GM18870 (cell line): ENCODE measurements around the gene GLDN.
"Not testable (repeated sequence)": the region's sequence is repeated elsewhere in the genome, so short reads cannot be mapped to it uniquely, and the experiment has no call there.

Source experiments
- ATAC-seq: cut with Tn5 transposase; IDR thresholded peaks from one replicate; pipeline ENCODE4 v1.9.1; 2021; ENCODE audit warnings: moderate library complexity; ENCODE audit not compliant: unreplicated experiment

GLDN gene

GRCh38 chr15:51386960-51387698, 45.7 kb downstream of the GLDN start:
- ATAC-seq, result no peak

DNA sequence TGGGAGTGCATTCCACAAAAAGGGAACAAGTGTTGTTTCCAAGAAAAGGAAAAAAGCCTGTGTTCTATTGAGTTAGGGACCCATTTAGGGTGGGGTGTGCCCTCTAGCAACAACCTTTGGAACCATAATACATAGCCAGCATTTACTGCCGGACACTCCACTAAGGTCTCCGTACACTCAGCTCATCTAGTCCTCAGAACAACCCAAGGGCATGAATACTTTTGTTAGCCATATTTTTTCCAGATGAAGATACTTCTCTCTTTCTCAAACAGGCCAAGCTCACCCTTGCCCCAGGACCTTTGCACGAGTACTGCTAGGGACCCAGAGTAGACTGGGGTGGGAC, 46.2 kb downstream of the GLDN start:
- ATAC-seq, result no peak

DNA sequence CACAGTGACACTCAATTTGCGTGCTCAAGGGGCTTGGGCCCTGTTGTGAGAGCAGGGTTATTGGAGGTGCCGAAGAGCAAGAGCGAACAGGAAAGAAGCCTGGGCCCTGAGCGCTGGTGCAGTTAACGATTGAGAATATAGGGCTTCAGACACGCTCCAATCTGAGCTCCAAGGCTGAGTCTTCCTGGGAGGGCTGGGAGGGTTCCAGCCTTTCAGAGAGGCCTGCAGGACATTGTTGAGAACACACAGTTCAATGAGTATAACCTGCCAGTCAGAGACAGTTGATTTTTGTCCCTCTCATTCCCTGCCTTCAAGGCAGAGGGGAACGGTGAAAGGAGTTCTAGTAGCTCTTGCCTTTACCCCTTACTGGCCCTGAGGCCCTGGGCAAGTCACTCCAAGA, 47.3 kb downstream of the GLDN start:
- ATAC-seq, result no peak

DNA sequence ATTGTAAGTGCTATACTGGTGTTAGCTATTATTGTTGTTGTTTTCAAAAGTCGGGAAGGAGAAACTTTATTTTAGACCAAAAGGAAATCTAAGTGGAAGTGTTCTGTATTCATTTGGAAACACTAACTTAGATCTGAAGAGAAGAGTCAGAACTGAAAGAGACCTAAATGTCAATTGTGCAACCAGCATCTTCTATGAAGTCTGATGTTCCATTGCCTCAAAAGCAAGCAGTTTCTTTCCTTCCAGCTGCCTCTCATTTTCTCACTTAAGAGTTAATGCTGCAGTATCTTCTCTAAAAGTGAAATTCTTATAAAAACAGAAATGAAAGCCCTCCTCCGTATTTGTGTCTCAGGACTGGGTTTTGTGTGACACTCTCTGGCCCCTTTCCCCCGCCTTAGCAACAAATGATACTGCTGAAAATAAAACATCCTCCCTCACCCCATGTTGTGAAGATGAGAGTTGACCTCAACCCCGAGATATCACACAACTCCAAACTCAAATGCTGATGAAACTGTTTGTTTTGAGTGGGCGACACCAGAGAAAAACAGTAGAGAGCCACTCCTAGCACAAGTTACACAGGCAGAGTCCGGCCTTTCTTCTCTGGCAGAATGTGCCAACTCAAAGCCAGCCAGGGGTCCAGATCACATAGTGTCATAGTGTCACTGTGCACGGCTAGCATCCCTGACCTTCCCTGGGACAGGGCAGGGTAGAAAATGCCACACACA, 48.9 kb downstream of the GLDN start:
- no peak for ATAC-seq

DNA sequence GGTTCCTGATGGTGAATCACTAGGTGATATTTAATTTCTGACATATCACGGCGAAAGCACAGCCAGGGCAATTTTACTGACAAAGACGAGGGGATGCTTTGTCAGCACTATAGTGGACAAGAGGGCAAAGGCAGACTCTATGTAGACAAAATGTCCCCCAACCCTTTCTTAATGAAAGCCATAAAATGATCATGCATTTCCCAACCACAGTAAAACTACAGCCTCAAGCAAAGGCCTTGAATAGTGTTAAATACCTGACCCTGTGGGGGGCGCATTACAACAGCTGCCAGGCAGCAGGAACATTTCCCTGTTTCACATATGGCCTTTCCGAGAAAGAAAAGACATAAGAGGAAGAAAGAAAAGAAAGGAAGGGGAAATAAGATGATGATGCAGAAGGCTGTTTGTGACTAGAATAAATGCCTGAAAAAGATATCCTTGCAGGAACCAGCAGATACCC, 49.5 kb downstream of the GLDN start:
- ATAC-seq, result no peak

GRCh38 chr15:51396921-51397320, 55.5 kb downstream of the GLDN start:
- no peak for ATAC-seq

DNA sequence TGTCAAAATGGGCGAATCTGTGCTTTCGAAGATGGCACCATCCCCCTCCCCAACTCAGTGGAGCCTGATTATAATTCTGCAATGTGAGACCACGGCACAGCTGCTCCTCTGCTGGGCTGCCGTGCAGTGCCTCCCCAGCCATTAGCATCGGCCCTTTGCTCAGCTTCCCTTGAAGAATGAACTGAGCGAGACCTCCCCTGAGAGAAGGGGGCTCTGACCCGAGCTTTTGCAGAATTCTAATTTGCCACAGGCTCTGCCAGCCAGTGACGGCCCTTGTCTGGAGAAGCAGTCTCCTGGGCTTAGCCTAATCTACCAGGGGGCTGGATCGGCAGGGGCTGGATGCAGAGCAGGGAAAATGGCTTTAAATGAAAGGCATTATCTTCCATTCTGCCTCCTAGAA, 57.2 kb downstream of the GLDN start:
- no peak for ATAC-seq

DNA sequence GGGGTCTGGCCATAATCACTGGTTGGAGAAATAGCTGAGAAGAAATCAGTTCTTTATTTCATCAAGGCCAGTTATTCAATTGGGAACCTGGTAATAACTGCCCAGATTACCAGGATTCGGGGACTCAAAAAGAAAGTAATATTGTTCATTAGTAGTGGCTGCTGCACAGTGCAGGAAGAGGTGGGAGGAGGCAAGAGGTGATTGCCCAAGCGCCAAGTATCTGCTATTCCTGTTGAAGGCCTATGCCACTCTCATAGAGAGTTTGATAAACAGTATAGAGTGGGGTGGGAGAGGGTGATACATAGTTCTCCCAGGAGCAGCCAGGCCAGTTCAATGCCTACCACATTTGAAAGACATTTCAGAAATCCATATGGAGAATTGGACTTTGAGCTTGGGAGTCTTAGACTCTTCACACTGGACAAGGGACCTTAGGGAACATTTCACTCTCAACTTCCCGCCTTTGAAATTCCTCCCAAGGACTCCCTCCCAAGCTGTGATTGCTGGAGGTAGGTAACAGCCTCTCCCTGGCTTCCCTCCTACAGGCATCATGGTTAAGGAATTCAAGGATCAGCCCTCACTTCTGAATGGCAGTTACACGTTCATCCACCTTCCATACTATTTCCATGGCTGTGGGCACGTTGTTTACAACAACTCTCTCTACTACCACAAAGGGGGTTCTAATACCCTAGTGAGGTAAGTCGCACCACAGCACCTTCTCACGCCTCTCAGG, 59.8 kb downstream of the GLDN start:
- no peak for ATAC-seq

GRCh38 chr15:51401872-51402517, 60.5 kb downstream of the GLDN start:
- no peak for ATAC-seq

DNA sequence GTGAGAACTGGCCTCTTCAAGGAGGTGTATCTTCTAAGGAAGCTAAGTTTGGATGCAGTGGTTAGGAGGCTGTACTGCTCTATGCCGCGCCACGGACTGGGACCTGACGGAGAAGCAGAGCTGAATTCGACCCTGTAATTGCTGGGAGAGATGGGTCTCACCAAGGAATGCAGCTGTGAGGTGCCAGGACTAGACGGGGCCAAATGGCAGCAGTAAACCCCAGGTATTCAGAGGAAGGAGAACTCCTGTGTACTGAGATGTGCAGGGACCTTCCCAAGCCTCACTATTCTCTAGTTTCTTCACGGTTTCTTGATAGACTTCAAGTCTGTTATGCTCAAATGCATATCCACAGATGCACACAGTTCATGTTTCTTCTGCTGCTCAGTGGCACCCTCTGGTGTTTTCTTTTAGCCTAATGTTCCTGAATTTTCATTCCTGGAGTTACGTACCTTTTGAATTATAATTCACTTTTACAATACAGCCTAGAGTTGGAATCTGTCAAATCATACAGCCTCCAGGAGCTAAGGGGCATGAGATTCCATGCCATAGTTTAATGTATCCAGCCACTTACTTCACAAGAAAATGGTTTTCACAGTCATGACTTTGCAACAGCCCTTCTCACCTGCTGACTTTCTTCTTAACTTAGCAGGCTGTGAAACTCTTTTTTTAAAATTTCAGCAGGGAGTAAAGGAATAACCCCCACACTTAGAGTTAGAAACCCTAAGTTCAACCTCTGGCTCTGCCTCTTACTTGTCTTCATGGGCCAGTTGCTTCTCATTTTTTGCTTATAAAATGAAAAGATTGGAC, 61.8 kb downstream of the GLDN start:
- ATAC-seq, result no peak

GRCh38 chr15:51403946-51404695, 62.7 kb downstream of the GLDN start:
- no peak for ATAC-seq

DNA sequence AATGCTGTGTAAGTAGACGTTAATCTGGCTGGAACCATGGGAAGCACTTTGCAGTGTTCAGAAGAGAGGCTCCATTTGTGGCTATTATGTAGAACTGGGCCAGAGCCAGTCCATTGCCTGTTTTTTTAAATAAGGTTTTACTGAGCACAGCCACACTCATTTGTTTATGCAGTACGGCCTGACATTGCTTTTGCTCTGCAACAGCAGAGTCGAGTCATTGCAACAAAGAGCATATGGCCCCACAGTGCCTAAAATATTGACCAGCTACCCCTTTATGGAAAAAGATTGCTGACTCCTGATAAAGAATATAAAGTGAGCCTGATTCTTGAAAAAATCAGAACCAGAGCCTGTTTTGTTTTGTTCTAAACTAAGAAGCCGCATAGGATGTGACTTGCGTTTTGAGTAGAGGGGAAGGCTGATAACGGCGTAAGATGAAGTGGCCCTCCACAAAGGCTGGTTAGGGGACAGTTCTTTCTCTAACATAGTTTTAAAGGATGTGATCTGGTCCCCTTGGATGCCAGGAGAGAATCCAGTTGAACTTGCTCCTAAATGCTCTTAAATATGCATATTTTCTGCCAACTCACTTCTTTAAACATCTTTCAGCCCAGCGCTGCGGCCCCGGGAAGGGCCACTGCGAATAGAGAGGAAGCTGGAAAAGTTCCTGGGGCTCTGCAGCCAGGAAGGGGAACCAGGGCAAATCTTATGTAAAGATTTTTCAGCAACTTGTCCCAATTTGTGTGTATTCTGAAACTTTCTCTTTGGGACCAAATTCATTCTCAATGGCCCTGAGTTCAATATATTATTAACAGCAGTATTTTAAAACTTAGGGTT, 64.5 kb downstream of the GLDN start:
- ATAC-seq, result no peak

- no peak for ATAC-seq
These were observed 72.9 kb downstream of the GLDN start for GRCh38 chr15:51414256-51414860.

GRCh38 chr15:51416129-51416528, 74.7 kb downstream of the GLDN start:
- ATAC-seq, result no peak

DNA sequence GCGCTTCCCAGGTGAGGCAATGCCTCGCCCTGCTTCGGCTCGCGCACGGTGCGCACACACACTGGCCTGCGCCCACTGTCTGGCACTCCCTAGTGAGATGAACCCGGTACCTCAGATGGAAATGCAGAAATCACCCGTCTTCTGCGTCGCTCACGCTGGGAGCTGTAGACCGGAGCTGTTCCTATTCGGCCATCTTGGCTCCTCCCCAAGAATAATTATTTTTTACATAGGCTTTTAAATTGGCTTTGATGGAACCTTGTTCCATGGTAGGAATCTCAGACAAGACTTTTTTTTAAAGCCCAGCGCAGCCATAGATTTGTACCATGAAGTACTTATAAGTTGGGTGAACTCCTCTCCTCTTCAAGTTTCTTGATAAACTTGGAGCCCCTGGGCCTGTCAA, 81.6 kb downstream of the GLDN start:
- ATAC-seq, result not testable (repeated sequence)

- ATAC-seq, result no peak
These were observed 83.3 kb downstream of the GLDN start for GRCh38 chr15:51424780-51425179.

GRCh38 chr15:51425517-51426040, 84.1 kb downstream of the GLDN start:
- ATAC-seq, result no peak

- no peak for ATAC-seq
These were observed 97.1 kb downstream of the GLDN start for GRCh38 chr15:51438526-51438925.
